ENCODE results near the gene OMP.

DNA sequence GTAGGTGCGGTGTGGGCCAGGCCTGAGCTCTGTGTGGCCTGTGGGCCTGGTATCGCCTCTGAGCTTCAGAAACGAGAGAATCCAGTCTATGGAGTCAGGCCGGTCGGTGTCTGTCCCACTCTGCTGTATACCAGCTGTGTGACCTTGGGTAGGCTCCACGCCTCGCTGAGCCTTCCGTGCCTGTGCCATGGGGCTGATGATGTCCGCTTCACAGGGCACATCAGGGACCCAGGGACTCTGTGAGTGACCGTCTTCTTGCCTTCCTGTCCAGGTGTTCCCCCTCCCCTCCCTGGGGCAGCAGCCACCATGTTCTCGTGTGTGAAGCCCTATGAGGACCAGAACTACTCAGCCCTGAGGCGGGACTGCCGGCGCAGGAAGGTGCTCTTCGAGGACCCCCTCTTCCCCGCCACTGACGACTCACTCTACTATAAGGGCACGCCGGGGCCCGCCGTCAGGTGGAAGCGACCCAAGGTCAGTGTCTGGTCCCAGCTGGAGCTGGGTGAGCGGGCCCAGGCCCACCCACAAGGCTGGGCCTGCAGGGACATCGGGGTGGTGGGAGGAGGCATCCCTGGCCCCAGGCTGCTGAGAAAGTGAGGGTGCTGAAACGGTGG, 18.0 kb upstream of the OMP start:
- no peak for TF ChIP-seq EZH2 (IDR thresholded peaks at IDR 0.05; ENCODE audit: borderline replicate concordance)
- TF ChIP-seq, protein P1, sequence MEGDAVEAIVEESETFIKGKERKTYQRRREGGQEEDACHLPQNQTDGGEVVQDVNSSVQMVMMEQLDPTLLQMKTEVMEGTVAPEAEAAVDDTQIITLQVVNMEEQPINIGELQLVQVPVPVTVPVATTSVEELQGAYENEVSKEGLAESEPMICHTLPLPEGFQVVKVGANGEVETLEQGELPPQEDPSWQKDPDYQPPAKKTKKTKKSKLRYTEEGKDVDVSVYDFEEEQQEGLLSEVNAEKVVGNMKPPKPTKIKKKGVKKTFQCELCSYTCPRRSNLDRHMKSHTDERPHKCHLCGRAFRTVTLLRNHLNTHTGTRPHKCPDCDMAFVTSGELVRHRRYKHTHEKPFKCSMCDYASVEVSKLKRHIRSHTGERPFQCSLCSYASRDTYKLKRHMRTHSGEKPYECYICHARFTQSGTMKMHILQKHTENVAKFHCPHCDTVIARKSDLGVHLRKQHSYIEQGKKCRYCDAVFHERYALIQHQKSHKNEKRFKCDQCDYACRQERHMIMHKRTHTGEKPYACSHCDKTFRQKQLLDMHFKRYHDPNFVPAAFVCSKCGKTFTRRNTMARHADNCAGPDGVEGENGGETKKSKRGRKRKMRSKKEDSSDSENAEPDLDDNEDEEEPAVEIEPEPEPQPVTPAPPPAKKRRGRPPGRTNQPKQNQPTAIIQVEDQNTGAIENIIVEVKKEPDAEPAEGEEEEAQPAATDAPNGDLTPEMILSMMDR (IDR thresholded peaks at IDR 0.05; ENCODE audit: poor library complexity) = no peak
